HG03354 (cell line): ENCODE results near the gene PIAS2.
"Not testable (repeated sequence)": the region's sequence is repeated elsewhere in the genome, so short reads cannot be mapped to it uniquely, and the experiment has no call there.

Source experiments
- ATAC-seq: cut with Tn5 transposase; IDR thresholded peaks from one replicate; pipeline ENCODE4 v1.9.1; 2021; ENCODE audit warnings: mild to moderate bottlenecking; ENCODE audit not compliant: unreplicated experiment, poor library complexity, severe bottlenecking

Gene PIAS2

GRCh38 chr18:46909497-46909896 is 7.8 kb downstream of the PIAS2 start:
- ATAC-seq = no peak

GRCh38 chr18:46903406-46903805 is 13.9 kb downstream of the PIAS2 start:
- no peak for ATAC-seq

- ATAC-seq = peak; percentile 67
Measured at GRCh38 chr18:46899274-46899948, 17.9 kb downstream of the PIAS2 start.

DNA sequence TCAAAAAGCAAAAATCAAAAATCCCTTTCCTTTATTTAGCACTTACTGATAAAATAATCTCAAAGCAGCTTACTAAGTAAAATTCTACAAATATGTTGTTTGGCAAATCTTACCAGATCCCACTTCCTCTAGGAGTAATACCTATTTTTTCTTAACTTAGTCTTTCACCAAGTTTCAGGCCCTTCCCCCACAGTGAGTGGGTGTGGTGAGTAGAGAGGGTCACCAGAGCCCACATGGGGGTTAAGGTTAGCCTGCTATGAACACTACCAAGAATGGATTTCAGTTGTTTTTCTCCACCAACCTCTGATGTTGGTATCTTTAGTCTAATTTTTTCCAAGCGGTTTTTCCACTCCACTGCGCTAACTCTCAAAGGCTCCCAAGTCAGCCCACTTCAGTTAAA is 23.2 kb downstream of the PIAS2 start:
- no peak for ATAC-seq

GRCh38 chr18:46893360-46893759 is 23.9 kb downstream of the PIAS2 start:
- ATAC-seq = no peak

DNA sequence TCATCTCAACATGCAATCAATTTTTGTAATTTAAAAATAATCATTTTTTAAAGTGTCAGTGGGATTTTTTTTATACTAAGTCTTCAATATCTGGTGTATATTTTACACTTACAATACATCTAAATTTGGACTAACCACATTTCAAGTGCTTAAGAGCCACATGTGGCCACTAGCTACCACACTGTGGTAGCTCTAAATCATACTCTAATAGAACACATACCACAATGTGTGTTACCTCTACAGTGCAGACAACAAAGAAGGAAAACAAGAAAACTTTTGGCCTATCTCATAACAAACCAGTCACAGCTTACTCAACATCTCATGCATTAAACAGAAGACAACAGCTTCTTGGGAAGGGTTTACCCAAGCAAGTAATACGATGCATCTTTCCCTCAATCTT is 24.5 kb downstream of the PIAS2 start:
- no peak for ATAC-seq

- peak; percentile 88 for ATAC-seq
Measured at GRCh38 chr18:46891742-46892214, 25.5 kb downstream of the PIAS2 start.

- ATAC-seq = no peak
Measured at GRCh38 chr18:46888965-46889364, 28.3 kb downstream of the PIAS2 start.

DNA sequence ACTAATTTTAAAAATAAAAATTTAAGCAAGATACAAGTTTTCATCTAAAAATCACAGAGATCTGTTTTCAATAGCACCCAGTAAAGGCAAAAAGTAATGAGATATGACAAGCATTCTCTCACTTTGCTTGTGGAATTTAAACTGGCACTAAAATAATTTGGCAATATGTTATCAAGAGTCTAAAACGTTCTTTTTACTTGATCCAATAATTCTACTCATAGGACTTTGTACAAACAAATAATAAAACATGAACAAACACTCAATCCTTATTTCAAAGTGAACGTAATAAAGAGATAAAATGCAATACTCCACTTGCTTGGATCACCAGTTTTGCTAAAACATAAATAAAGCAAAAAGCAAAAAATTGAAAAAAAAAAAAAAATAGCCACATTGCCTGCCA is 30.4 kb downstream of the PIAS2 start:
- no peak for ATAC-seq

- ATAC-seq = no peak
Measured at GRCh38 chr18:46883180-46883579, 34.1 kb downstream of the PIAS2 start.

DNA sequence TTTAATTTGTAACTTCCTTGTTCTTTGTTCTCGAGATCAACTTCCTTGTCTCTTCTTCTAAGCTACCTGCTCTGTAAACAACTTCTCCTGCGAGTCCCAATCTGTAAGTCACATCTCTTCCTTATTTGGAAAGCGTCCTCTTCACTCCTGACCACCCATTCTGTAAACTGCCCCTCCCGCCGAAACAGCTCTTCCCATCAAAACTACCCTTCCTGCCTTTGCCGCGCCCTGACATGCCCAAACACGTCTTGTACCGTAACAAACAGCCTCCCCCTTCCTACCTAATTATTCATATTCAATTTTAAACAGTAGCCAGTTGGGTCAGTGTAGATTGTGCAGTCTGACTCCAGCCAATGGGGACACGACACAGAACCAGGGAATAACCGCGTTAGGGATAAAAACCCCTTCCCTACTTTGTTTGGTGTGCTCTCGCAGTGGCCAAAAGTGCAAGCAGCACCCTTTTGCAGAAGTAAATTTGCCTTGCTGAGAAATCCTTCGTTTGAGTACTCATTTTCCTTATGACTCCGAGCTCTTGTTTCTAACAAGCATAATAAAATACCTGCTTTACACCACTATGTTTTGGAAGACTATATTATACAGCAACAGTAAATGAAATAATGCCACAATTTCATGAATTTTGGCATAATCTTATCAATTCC is 39.8 kb downstream of the PIAS2 start:
- ATAC-seq = no peak

GRCh38 chr18:46868169-46868921 is 49.0 kb downstream of the PIAS2 start:
- no peak for ATAC-seq

DNA sequence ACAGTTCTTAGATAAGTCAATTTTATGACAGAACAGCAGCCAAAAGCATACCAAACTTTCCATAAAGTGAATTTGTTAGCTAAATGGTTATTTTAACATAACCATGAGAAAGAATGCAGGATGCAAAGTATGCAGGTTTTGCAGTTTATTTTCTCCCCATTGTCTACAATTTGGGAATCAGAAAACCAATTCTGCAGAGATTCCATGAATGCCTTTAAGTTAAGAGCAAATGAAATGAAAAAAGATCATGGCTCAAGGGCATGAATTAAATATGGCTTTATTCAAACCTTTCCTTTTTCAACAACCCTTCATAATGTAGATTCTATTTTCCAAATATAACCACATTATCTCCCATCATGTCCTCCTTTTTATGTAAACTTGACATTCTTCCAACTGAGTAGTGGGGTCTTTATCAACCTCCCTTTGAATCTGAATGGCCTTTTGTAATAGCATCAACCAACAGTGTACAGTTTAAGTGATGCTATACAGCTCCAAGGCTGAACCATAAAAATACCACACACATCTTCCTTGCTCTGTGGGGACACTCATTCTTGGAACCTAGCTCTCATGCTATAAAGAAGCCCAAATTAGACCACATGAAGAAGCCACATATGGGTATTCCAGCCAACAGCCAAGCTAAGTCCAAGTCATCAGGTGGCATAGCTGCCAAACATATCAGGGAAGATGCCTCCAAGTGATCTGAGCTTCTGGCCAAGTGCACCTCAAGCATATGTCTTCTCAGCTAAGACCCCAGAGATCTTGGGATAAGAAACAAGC is 49.8 kb downstream of the PIAS2 start:
- ATAC-seq = no peak

DNA sequence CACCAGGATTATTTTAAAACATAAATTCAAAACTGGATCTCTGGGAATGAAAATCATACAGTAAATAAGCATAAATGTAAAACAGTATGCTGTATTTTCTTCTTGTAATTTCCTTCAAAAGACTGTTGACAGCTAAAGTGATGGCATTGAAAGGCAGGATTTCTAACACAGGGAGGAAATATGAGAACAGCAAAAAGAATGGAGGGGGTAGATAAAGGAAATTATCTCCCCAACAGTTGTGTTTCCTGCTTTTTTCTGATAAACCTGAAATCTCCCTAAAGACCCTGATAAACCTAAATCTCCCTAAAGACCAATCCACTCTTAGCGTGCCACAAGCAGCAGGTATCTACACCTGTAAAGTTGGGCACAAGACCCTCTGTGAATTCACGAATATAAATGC is 50.8 kb downstream of the PIAS2 start:
- no peak for ATAC-seq

DNA sequence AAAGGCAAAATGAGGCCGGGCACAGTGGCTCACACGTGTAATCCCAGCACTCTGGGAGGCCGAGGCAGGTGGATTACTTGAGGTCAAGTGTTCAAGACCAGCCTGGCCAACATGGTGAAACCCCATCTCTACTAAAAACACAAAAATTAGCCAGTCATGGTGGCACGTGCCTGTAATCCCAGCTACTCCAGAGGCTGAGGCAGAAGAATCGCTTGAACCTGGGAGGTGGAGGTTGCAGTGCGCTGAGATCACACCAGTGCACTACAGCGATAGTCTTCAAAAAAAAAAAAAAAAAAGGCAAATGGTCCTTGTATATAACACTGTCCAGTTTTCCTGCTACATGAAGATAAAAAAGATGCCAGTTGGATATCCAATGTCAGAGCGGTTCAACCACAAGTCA is 52.1 kb downstream of the PIAS2 start:
- ATAC-seq = not testable (repeated sequence)

DNA sequence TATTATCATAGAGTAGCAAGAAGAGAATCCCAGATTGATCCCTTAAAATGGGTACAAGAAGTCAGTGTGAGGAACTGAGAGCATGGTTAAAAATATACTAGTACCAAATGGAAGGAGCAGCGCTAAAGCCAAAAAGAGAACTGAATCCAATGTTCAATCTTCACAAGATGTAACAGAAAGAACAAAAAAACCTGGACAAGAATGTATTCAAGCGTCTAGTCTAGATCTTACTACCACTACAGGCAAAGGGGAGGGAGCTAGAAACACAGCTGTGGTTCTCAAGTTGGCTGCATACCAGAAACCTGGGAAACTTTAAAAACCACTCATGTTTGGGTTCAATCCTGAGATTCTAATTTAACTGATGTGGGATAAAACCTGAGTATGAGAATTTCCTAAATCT is 57.5 kb downstream of the PIAS2 start:
- ATAC-seq = peak; percentile 60

- no peak for ATAC-seq
Measured at GRCh38 chr18:46858290-46858689, 59.0 kb downstream of the PIAS2 start.

GRCh38 chr18:46856973-46857372 is 60.3 kb downstream of the PIAS2 start:
- ATAC-seq = no peak

- no peak for ATAC-seq
Measured at GRCh38 chr18:46849007-46849406, 68.3 kb downstream of the PIAS2 start.

GRCh38 chr18:46843372-46843771 is 73.9 kb downstream of the PIAS2 start:
- no peak for ATAC-seq
